VCaP (cell line): ENCODE measurements around the gene OR1I1.
"Not testable (repeated sequence)": the region's sequence is repeated elsewhere in the genome, so short reads cannot be mapped to it uniquely, and the experiment has no call there.

Source experiments
- H3K27ac ChIP-seq: fragments of 450-650 bp; 2 replicates; pipeline ENCODE4 v1.5.1; 2017
- TF ChIP-seq, protein P1 (sequence below): fragments of 450-650 bp; conservative IDR thresholded peaks from 2 replicates; pipeline ENCODE4 v1.5.1; 2017; ENCODE audit warnings: mild to moderate bottlenecking, moderate library complexity

The OR1I1 gene

DNA sequence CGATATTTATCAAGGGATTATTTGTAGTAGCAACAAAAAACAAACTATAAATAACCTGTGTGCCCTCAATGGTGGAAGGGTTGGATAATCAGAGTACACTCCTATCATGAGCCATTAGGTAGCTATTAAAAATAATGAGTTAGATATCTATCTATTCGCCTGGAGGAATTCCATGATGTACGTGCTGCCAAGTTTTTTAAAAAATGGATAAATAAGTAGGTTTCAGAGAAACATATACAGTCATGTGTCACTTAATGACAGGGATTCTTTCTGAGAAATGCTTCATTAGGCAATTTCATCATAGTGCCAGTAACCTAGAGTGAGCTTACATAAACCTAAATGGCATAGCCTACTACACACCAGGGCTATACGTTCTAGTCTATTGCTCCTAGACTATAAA lies 6.2 kb upstream of the OR1I1 start:
- TF ChIP-seq, protein P1, sequence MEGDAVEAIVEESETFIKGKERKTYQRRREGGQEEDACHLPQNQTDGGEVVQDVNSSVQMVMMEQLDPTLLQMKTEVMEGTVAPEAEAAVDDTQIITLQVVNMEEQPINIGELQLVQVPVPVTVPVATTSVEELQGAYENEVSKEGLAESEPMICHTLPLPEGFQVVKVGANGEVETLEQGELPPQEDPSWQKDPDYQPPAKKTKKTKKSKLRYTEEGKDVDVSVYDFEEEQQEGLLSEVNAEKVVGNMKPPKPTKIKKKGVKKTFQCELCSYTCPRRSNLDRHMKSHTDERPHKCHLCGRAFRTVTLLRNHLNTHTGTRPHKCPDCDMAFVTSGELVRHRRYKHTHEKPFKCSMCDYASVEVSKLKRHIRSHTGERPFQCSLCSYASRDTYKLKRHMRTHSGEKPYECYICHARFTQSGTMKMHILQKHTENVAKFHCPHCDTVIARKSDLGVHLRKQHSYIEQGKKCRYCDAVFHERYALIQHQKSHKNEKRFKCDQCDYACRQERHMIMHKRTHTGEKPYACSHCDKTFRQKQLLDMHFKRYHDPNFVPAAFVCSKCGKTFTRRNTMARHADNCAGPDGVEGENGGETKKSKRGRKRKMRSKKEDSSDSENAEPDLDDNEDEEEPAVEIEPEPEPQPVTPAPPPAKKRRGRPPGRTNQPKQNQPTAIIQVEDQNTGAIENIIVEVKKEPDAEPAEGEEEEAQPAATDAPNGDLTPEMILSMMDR = no peak
- H3K27ac ChIP-seq = no peak overlapping the region

DNA sequence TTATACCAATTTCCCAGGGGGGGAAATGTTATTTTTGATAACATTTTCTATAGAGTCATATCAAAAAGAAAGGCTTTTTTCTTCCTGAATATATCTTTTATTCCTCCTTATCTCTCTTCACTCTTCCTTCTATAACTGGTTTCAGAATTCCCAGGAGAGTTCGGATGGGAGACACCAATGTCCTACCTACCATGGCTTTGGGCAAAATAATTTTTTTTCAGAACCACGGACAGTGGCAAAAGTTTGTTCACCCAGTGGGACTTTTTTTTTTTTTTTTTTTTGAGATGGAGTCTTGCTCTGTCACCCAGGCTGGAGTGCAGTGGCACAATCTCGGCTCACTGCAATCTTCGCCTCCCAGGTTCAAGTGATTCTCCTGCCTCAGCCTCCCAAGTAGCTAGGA lies 2.0 kb upstream of the OR1I1 start:
- not testable (repeated sequence) for H3K27ac ChIP-seq

DNA sequence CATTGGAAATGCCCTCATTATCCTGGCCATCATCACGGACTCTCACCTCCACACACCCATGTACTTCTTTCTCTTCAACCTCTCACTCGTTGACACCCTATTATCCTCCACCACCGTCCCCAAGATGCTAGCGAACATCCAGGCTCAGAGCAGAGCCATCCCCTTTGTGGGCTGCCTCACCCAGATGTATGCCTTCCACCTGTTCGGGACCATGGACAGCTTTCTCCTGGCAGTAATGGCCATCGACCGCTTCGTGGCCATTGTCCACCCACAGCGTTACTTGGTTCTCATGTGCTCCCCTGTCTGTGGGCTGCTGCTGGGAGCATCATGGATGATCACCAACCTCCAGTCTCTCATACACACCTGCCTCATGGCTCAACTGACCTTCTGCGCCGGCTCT lies 5.2 kb downstream of the OR1I1 start:
- TF ChIP-seq, protein P1 = no peak

DNA sequence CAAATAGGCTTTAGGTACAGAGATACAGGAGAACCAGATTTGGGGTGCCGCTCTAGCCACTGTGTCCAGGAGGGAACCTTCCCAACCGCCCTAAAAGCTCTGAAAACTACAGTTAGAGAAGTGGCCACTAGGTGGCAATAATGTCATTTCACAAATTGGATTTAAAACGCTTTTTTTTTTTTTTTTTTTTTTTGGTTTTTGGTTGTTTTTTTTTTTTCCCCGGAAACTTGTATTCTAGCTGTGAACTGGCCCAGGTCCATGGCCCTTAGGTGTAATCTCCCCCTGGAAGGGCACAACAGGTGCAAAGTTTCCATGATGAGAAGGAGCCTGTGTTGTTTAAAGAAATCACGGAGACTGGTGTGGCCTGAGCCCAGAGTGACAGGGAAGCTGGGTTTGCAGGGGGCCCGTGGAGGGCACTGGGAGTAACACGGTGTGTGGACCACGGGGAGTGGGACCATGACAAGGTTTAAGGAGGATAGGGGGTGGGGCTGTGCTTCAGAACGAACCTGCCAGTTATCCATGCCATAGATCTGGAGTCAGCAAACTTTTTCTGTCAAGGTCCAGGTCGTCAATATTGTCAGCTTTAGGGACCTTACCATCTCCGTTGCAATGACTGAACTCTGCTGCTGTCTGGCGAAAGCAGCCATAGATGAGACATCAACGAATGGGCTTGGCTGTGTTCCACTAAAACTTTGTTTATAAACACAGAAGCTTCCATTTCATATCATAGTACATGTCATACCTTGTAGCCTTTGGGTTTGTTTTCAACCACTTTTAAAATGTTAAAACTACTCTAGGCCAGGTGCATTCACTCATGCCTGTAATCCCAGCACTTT lies 10.1 kb downstream of the OR1I1 start:
- TF ChIP-seq, protein P1 = peak; percentile 84
- H3K27ac ChIP-seq = no peak overlapping the region

More for the DNA sequence above, 5.2 kb downstream of the OR1I1 start:
- no peak overlapping the region for H3K27ac ChIP-seq

DNA sequence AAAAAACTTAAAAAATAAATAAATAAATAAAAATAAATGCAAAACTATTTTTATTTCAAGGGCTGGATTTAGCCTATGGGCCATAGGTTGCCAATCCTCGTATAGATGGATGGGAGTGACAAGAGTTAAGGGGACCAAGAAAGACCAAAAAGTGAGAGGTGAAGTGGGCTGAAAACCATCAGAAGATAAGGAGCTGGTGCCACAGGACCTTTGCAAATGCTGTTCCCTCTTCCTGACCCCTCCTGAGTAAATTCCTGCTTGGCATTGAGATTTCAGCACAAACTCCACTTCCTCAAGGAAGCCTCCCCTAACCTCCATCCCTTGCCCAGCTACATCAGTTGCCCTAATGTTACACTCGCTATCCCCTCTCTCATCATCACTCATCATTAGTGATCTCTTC lies 11.0 kb downstream of the OR1I1 start:
- H3K27ac ChIP-seq = no peak overlapping the region
- TF ChIP-seq, protein P1 = no peak

DNA sequence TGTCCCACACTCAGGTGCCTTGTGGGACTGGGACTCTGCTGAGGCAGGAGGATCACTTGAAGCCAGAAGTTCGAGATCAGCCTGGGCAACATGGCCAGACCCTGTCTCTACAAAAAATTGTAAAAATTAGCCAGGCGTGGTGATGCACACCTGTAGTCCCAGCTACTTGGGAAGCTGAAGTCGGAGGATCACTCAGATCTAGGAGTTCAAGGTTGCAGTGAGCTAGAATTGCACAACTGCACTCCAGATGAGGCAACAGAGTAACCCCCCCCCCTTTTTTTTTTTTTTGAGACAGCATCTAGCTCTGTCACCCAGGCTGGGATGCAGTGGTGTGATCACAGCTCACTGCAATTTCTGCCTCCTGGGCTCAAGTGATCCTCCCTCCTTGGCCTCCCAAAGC lies 14.2 kb downstream of the OR1I1 start:
- no peak overlapping the region for H3K27ac ChIP-seq
- TF ChIP-seq, protein P1 = no peak

DNA sequence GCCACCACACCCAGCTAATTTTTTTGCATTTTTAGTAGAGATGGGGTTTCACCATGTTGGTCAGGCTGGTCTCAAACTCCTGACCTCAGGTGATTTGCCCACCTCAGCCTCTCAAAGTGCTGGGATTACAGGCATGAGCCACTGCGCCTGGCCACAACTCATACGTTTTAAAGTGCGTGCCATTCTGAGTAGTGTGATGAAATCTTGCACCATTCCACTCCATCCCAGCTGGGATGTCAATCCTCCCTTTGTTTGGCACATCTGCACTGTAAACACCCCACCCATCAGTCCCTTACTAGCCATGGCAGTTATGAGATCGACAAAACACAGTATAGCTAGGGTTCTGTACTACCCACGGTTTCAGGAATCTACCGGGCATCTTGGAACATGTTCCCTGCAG lies 16.0 kb downstream of the OR1I1 start:
- H3K27ac ChIP-seq = not testable (repeated sequence)

DNA sequence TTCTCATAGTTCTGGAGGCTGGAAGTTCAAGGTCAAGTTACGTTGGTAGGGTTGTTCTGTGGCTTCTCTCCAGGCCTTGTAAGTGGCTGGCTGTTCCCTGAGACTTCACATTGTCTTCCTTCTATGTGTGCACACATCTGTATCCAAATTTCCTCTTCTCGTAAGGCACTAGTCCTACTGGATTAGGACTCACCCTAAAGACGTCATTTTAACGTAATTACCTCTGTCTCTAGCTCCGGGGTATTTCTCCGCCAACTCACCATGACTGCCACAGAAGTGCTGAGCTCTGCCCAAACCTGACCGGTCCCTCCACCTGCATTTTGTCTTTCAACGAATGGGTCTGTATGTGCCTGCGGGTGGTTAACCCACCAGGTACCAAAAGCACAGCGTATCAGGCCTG lies 16.4 kb downstream of the OR1I1 start:
- TF ChIP-seq, protein P1 = no peak
- no peak overlapping the region for H3K27ac ChIP-seq
